Activated CD4-positive, CD25-positive, alpha-beta regulatory T cell (primary cell): Measurements from ENCODE around the gene ERMARD.

Experiments used
- DNase-seq, 4 experiments: peaks; one replicate each; lab custom pipeline; 2025; lab: John Stamatoyannopoulos, UW

ERMARD gene

GRCh38 chr6:169825558-169826225, 74.3 kb downstream of the ERMARD start:
- no peak for DNase-seq

DNA sequence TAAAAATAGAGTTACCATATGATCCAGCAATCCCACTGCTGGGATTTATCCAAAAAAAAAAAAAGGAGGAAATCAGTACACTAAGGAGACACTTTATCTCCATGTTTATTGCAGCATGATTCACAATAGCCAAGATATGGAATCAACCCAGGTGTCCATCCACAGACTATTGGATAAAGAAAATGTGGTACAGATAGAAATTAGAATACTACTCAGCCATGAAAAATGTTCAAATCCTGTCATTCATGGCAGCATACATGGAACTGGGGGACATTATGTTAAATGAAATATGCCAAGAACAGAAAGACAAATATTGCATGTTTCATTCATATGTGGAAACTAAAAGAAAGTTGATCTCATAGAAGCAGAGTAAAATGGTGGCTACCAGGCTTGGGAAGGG, 75.3 kb downstream of the ERMARD start:
- no peak for DNase-seq

GRCh38 chr6:169827290-169827717, 75.9 kb downstream of the ERMARD start:
- DNase-seq = no peak

DNA sequence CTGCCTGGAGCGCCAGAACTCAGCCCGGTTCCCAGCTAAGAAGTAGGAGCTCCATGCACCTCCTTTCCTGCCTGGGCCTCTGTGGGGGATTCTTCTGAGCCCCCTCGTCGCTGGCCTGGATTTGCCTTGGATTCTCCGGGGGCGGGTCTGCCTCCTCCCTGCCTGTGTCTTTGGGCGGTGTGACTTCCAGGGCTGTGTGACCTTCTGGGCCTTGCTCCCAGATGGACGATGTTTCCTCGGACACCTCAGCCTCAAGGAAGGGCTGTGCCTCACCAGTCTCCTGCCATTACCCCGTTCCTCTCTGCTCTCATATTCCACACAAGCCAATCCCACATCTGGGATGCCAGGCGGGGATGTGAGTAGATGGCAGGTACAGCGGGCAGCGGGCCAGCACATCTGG, 76.8 kb downstream of the ERMARD start:
- no peak for DNase-seq

GRCh38 chr6:169829786-169830185, 78.4 kb downstream of the ERMARD start:
- DNase-seq = no peak

DNA sequence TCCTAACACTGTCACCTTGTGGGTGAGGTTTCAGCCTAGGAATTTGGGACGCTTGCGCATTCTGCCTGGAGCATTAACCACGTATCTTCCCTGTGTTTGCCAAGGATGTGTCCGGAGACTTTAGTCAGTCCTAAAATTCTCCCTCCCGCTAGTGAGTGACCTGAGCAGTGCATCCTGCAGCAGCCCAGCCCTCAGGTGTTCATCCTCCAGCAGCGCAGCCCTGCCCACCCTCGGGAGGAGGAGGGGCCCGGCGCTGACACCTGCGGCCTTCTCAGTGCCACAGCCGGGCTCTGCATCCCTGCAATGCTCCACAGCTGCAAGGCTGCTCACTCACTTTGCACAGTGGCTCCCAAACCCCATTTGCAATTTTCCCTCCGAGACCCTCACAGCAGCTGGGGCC, 79.5 kb downstream of the ERMARD start:
- DNase-seq = no peak
